ENCODE results near the gene CGB1. TPM values are rescaled to one million over a fixed set of nuclear protein-coding genes. Genes with fewer than 3 reads are reported as not detected.

The CGB1 gene
- total and polyA plus RNA-seq, 4 donors = not detected

DNA sequence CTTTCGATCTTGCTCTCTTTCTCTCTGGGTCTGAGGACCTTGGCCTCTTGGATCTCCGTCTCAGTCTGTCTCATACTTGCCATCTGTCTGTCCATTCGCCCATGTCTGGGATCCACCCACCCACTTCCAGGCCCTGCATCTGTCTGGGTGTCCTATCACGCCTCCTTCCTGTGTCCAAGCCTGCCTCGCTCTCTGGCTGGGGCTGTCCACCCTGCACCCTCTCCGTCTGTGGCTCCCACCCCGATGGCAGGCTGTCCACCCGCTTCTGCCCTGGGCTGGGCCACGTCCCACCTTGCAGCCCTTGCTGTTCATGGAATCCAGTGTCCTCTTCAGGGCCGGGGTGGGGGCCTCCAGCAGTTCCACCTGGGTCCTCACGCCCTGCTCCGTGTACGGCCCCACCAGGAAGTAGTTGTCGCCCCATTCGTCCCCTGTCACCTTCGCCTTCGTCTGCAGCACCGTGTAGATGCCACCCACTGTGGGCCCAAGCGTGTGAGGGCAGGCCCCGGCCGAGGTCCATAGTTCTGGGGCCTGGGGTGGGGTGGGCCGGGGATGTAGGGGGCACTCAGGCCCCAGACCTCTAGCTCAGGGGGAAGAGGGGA lies 45.6 kb downstream of the CGB1 start (continued):
- TF ChIP-seq, protein P1, sequence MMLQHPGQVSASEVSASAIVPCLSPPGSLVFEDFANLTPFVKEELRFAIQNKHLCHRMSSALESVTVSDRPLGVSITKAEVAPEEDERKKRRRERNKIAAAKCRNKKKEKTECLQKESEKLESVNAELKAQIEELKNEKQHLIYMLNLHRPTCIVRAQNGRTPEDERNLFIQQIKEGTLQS (IDR thresholded peaks at IDR 0.05) = no peak

DNA sequence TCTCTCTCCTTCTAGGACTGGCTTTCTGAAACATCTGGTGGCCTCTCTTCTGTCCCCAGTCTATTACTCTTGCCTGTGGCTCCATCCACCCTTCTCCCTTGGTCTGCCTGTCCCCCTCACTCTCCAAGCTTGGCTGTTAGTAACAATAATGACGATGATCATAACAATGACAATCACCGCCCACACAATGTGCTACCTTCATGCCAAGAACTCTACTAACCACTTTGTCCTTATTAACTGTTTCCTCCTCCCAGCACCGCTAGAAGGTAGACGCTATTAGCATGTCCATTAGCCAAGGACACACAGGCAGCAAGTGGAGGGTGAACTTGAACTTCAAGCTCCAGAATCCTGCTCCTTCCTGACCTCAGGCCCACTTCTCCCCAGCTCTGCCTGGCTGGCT lies 46.3 kb downstream of the CGB1 start:
- no peak for DNase-seq (ENCODE audit: low spot score)
- WGBS = 88% methylated on average over 4 of the region's 4 CpGs

DNA sequence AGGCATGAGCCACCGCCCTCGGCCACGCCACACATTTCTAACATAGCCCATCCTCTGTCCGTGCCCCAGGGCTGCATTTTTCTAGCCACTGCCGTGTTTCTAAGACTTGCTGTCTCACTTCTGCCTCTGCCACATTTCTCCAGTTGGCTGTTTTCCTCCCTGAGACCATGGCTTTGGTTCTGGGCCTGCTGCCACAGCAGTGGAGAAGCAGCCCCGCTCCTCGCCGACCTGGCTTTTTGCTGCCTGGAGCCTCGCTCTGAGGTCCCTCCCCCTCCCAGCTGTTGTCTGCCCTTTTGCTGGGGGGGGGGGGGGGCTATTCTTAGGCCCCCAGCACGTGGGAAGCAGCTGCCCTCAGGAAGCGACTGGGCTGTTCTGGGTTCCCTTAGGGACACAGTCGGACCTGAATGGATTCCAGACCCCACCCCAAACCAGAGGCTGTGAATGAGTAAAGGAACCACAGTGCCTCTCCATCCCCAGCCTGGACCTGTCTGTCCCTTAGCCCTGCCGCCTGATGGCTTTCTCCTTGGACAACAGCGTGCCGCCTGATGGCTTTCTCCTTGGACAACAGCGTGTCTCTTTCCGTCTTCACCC lies 46.9 kb downstream of the CGB1 start:
- peaks cover 12 to 24% (median 16%) of the 10 kb centered on the region in 4 donors for H3K4me1 ChIP-seq (ENCODE audit: control insufficient read depth in 4 of 4, insufficient read depth in 4 of 4, low read length in 3 of 4)
- peaks cover 6 to 21% (median 20%) of the 10 kb centered on the region in 4 donors for H3K36me3 ChIP-seq (ENCODE audit: control insufficient read depth in 4 of 4, insufficient read depth in 3 of 4, low read depth in 1 of 4, low read length in 3 of 4)
- H3K9ac ChIP-seq (ENCODE audit: low read depth in 1 of 2, low read length in 2 of 2) = no peak overlapping the region
- H3K4me3 ChIP-seq (ENCODE audit: low read depth in 1 of 3, low read length in 3 of 3) = no peak overlapping the region
- DNase-seq (ENCODE audit: low spot score) = no peak
- no peak overlapping the region for H3K27ac ChIP-seq (ENCODE audit: low read depth in 1 of 2, low read length in 2 of 2)
- no peaks in the 10 kb centered on the region for H3K27me3 ChIP-seq (ENCODE audit: control insufficient read depth in 4 of 4, insufficient read depth in 4 of 4, low read length in 3 of 4)
- WGBS = 93% methylated on average over 17 of the region's 17 CpGs
- TF ChIP-seq NR2F2 (IDR thresholded peaks at IDR 0.05) = no peak
- TF ChIP-seq JUND (IDR thresholded peaks at IDR 0.05) = no peak
- no peaks in the 10 kb centered on the region for H3K9me3 ChIP-seq (ENCODE audit: control insufficient read depth in 4 of 4, low read length in 3 of 4)

More for the DNA sequence above, 46.3 kb downstream of the CGB1 start:
- Histone ChIP-seq H3K9me3 (ENCODE audit: control insufficient read depth in 4 of 4, low read length in 3 of 4) (no peaks in the 10 kb centered on the region), H3K4me3 (ENCODE audit: low read depth in 1 of 3, low read length in 3 of 3) (no peak overlapping the region), H3K36me3 (ENCODE audit: control insufficient read depth in 4 of 4, insufficient read depth in 3 of 4, low read depth in 1 of 4, low read length in 3 of 4) (peaks cover 6 to 15% (median 15%) of the 10 kb centered on the region in 4 donors), H3K4me1 (ENCODE audit: control insufficient read depth in 4 of 4, insufficient read depth in 4 of 4, low read length in 3 of 4) (peaks cover 12 to 28% (median 17%) of the 10 kb centered on the region in 4 donors), H3K27ac (ENCODE audit: low read depth in 1 of 2, low read length in 2 of 2) (no peak overlapping the region), H3K9ac (ENCODE audit: low read depth in 1 of 2, low read length in 2 of 2) (no peak overlapping the region), H3K27me3 (ENCODE audit: control insufficient read depth in 4 of 4, insufficient read depth in 4 of 4, low read length in 3 of 4) (no peaks in the 10 kb centered on the region)
- TF ChIP-seq RAD21 (IDR thresholded peaks at IDR 0.05) (no peak), JUND (IDR thresholded peaks at IDR 0.05) (no peak), EGR1 (IDR thresholded peaks at IDR 0.05; ENCODE audit: low read depth in 2 of 2) (no peak), FOXA1 (IDR thresholded peaks at IDR 0.05) (no peak), HNF4A (conservative IDR thresholded peaks at IDR 0.05) (no peak), NR2F2 (IDR thresholded peaks at IDR 0.05) (no peak), FOXA2 (IDR thresholded peaks at IDR 0.05) (no peak), SP1 (IDR thresholded peaks at IDR 0.05) (no peak), RXRA (IDR thresholded peaks at IDR 0.05) (no peak), GABPA (IDR thresholded peaks at IDR 0.05 in 1 of 2, conservative IDR thresholded peaks at IDR 0.05 in 1 of 2) (no peak), TAF1 (conservative IDR thresholded peaks at IDR 0.05) (no peak)
- TF ChIP-seq, protein P2, sequence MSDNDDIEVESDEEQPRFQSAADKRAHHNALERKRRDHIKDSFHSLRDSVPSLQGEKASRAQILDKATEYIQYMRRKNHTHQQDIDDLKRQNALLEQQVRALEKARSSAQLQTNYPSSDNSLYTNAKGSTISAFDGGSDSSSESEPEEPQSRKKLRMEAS (IDR thresholded peaks at IDR 0.05) = no peak
- TF ChIP-seq, protein P3, sequence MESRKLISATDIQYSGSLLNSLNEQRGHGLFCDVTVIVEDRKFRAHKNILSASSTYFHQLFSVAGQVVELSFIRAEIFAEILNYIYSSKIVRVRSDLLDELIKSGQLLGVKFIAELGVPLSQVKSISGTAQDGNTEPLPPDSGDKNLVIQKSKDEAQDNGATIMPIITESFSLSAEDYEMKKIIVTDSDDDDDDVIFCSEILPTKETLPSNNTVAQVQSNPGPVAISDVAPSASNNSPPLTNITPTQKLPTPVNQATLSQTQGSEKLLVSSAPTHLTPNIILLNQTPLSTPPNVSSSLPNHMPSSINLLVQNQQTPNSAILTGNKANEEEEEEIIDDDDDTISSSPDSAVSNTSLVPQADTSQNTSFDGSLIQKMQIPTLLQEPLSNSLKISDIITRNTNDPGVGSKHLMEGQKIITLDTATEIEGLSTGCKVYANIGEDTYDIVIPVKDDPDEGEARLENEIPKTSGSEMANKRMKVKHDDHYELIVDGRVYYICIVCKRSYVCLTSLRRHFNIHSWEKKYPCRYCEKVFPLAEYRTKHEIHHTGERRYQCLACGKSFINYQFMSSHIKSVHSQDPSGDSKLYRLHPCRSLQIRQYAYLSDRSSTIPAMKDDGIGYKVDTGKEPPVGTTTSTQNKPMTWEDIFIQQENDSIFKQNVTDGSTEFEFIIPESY (IDR thresholded peaks at IDR 0.05) = no peak

DNA sequence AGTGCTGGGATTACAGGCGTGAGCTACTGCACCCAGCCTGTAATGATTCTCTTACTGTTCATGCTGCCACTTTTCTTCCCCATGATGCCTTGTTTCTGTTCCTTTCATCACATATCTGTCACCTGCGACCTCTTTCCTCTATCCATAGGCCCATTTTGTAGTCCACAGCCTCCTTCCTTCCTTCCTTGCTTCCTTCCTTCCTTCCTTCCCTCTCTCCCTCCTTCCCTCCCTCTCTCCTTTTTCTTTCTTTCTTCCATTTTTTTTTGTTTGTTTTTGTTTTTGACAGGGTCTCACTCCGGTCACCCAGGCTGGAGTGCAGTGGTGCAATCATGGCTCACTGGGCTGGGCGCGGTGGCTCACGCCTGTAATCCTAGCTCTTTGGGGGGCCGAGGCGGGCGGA lies 47.8 kb downstream of the CGB1 start:
- peaks cover 6 to 21% (median 20%) of the 10 kb centered on the region in 4 donors for H3K36me3 ChIP-seq (ENCODE audit: control insufficient read depth in 4 of 4, insufficient read depth in 3 of 4, low read depth in 1 of 4, low read length in 3 of 4)
- H3K9ac ChIP-seq (ENCODE audit: low read depth in 1 of 2, low read length in 2 of 2) = no peak overlapping the region
- DNase-seq (ENCODE audit: low spot score) = no peak
- H3K4me3 ChIP-seq (ENCODE audit: low read depth in 1 of 3, low read length in 3 of 3) = no peak overlapping the region
- no peak overlapping the region for H3K27ac ChIP-seq (ENCODE audit: low read depth in 1 of 2, low read length in 2 of 2)
- H3K27me3 ChIP-seq (ENCODE audit: control insufficient read depth in 4 of 4, insufficient read depth in 4 of 4, low read length in 3 of 4) = no peaks in the 10 kb centered on the region
- H3K4me1 ChIP-seq (ENCODE audit: control insufficient read depth in 4 of 4, insufficient read depth in 4 of 4, low read length in 3 of 4) = peaks cover 7 to 17% (median 14%) of the 10 kb centered on the region in 4 donors
- no peaks in the 10 kb centered on the region for H3K9me3 ChIP-seq (ENCODE audit: control insufficient read depth in 4 of 4, low read length in 3 of 4)
- WGBS = 90% methylated on average over 9 of the region's 9 CpGs
- TF ChIP-seq YY1 (IDR thresholded peaks at IDR 0.05) (no peak), TAF1 (conservative IDR thresholded peaks at IDR 0.05) (no peak), JUND (IDR thresholded peaks at IDR 0.05) (no peak), NR2F2 (IDR thresholded peaks at IDR 0.05) (no peak), GABPA (IDR thresholded peaks at IDR 0.05 in 1 of 2, conservative IDR thresholded peaks at IDR 0.05 in 1 of 2) (no peak), FOXA2 (IDR thresholded peaks at IDR 0.05) (no peak), FOXA1 (IDR thresholded peaks at IDR 0.05) (no peak), RXRA (IDR thresholded peaks at IDR 0.05) (no peak), HNF4G (IDR thresholded peaks at IDR 0.05) (no peak), EGR1 (IDR thresholded peaks at IDR 0.05; ENCODE audit: low read depth in 2 of 2) (no peak), SP1 (IDR thresholded peaks at IDR 0.05) (no peak), RAD21 (IDR thresholded peaks at IDR 0.05) (no peak)
- TF ChIP-seq, protein P2 (IDR thresholded peaks at IDR 0.05) = no peak
- TF ChIP-seq, protein P4, sequence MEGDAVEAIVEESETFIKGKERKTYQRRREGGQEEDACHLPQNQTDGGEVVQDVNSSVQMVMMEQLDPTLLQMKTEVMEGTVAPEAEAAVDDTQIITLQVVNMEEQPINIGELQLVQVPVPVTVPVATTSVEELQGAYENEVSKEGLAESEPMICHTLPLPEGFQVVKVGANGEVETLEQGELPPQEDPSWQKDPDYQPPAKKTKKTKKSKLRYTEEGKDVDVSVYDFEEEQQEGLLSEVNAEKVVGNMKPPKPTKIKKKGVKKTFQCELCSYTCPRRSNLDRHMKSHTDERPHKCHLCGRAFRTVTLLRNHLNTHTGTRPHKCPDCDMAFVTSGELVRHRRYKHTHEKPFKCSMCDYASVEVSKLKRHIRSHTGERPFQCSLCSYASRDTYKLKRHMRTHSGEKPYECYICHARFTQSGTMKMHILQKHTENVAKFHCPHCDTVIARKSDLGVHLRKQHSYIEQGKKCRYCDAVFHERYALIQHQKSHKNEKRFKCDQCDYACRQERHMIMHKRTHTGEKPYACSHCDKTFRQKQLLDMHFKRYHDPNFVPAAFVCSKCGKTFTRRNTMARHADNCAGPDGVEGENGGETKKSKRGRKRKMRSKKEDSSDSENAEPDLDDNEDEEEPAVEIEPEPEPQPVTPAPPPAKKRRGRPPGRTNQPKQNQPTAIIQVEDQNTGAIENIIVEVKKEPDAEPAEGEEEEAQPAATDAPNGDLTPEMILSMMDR (IDR thresholded peaks at IDR 0.05; ENCODE audit: low read depth, low read length, missing input control) = no peak
- TF ChIP-seq, protein P3 (IDR thresholded peaks at IDR 0.05) = no peak
- TF ChIP-seq, protein P1 (IDR thresholded peaks at IDR 0.05) = no peak
